Measurements from ENCODE around the gene ADRA2C.

Gene ADRA2C

GRCh38 chr4:3766036-3766784 lies at the start of gene ADRA2C:
TSS of gene ADRA2C (plus strand) at chr4:3766385. CDS start at chr4:3766607, 222 bp downstream.
- no peak for DNase-seq

- DNase-seq, result no peak
Measured at GRCh38 chr4:3716631-3717235, 49.5 kb upstream of the ADRA2C start.

- DNase-seq, result no peak
Measured at GRCh38 chr4:3717241-3717640, 48.9 kb upstream of the ADRA2C start.

GRCh38 chr4:3718462-3718861 lies 47.7 kb upstream of the ADRA2C start:
- no peak for DNase-seq

- DNase-seq, result no peak
Measured at GRCh38 chr4:3719191-3719590, 47.0 kb upstream of the ADRA2C start.

GRCh38 chr4:3719836-3720235 lies 46.3 kb upstream of the ADRA2C start:
- no peak for DNase-seq

- no peak for DNase-seq
Measured at GRCh38 chr4:3720466-3720865, 45.7 kb upstream of the ADRA2C start.

- no peak for DNase-seq
Measured at GRCh38 chr4:3721186-3721585, 45.0 kb upstream of the ADRA2C start.

GRCh38 chr4:3721627-3722026 lies 44.6 kb upstream of the ADRA2C start:
- DNase-seq, result no peak

GRCh38 chr4:3722446-3723231 lies 43.5 kb upstream of the ADRA2C start:
- DNase-seq, result no peak

- no peak for DNase-seq
Measured at GRCh38 chr4:3723232-3723642, 42.9 kb upstream of the ADRA2C start.

GRCh38 chr4:3724319-3725231 lies 41.6 kb upstream of the ADRA2C start:
- no peak for DNase-seq

GRCh38 chr4:3725936-3726870 lies 40.0 kb upstream of the ADRA2C start:
- no peak for DNase-seq

- DNase-seq, result no peak
Measured at GRCh38 chr4:3727847-3728469, 38.2 kb upstream of the ADRA2C start.

- DNase-seq, result no peak
Measured at GRCh38 chr4:3729188-3729881, 36.9 kb upstream of the ADRA2C start.

GRCh38 chr4:3729882-3730226 lies 36.3 kb upstream of the ADRA2C start:
- DNase-seq, result no peak

- DNase-seq, result no peak
Measured at GRCh38 chr4:3730422-3731190, 35.6 kb upstream of the ADRA2C start.

GRCh38 chr4:3732076-3733028 lies 33.8 kb upstream of the ADRA2C start:
- DNase-seq, result no peak

GRCh38 chr4:3733195-3733594 lies 33.0 kb upstream of the ADRA2C start:
- DNase-seq, result no peak
